Hepatocyte (in vitro differentiated cells): ENCODE results near the gene GALNT13.

ENCODE experiments used
- CTCF ChIP-seq: fragments of 200-600 bp; sonication (generic); IDR thresholded peaks from 2 replicates; pipeline ENCODE4 v1.5.1; 2016; ENCODE audit warnings: antibody characterized with exemption, mild to moderate bottlenecking; ENCODE audit not compliant: poor library complexity
- EZH2 ChIP-seq: fragments of 200-600 bp; sonication (generic); IDR thresholded peaks from 2 replicates; pipeline ENCODE4 v1.6.1; 2016; ENCODE audit warnings: antibody characterized with exemption, mild to moderate bottlenecking, borderline replicate concordance

- TF ChIP-seq CTCF (no peak), EZH2 (no peak)
Measured at GRCh38 chr2:154374416-154374815, 502.7 kb downstream of the GALNT13 start.
